Smooth muscle cell (in vitro differentiated cells): ENCODE results near the gene CHD9. TPM values are rescaled to one million over a fixed set of nuclear protein-coding genes. Genes with fewer than 3 reads are reported as not detected.

Experiments used
- DNase-seq: peaks from one replicate; lab custom pipeline; 2025; ENCODE audit not compliant: unreplicated experiment; lab: John Stamatoyannopoulos, UW
- H2AFZ ChIP-seq: fragments of 200-600 bp; sonication (generic); 2 replicates; pipeline ENCODE4 v1.6.0; 2016; ENCODE audit warnings: antibody characterized with exemption, low read depth, mild to moderate bottlenecking
- H3F3A ChIP-seq: fragments of 200-600 bp; sonication (generic); 2 replicates; pipeline ENCODE4 v1.6.0; 2017; ENCODE audit warnings: antibody characterized with exemption, low read depth
- H3K27ac ChIP-seq: fragments of 200-600 bp; sonication (generic); 2 replicates; pipeline ENCODE4 v1.5.1; 2016; ENCODE audit warnings: low read depth, mild to moderate bottlenecking
- H3K27me3 ChIP-seq: fragments of 200-600 bp; sonication (generic); 2 replicates; pipeline ENCODE4 v1.6.1; 2016; ENCODE audit warnings: low read depth, mild to moderate bottlenecking
- H3K36me3 ChIP-seq: fragments of 200-600 bp; sonication (generic); 2 replicates; pipeline ENCODE4 v1.5.1; 2016; ENCODE audit warnings: low read depth
- H3K4me1 ChIP-seq: fragments of 200-600 bp; sonication (generic); 2 replicates; pipeline ENCODE4 v1.5.1; 2016; ENCODE audit warnings: low read depth
- H3K4me2 ChIP-seq: fragments of 200-600 bp; sonication (generic); 2 replicates; pipeline ENCODE4 v1.6.0; 2016; ENCODE audit warnings: mild to moderate bottlenecking
- H3K4me3 ChIP-seq: fragments of 200-600 bp; sonication (generic); 2 replicates; pipeline ENCODE4 v1.5.1; 2016; ENCODE audit warnings: mild to moderate bottlenecking
- H3K79me2 ChIP-seq: fragments of 200-600 bp; sonication (generic); 2 replicates; pipeline ENCODE4 v1.6.0; 2016; ENCODE audit warnings: low read depth, mild to moderate bottlenecking
- H3K9ac ChIP-seq: fragments of 200-600 bp; sonication (generic); 2 replicates; pipeline ENCODE4 v1.6.0; 2016; ENCODE audit warnings: low read depth
- H3K9me3 ChIP-seq: fragments of 200-600 bp; sonication (generic); replicated peaks from 2 replicates; pipeline ENCODE4 v1.5.1; 2016; ENCODE audit warnings: low read depth
- H4K20me1 ChIP-seq: fragments of 200-600 bp; sonication (generic); 2 replicates; pipeline ENCODE4 v1.6.0; 2016; ENCODE audit warnings: low read depth
- WGBS: methylation state at CpG from one replicate; pipeline ENCODE4 v1.1.7; 2016; ENCODE audit warnings: low lambda C conversion rate; 5-methylcytosine and 5-hydroxymethylcytosine counted together
- polyA plus RNA-seq: library from polyadenylated mRNA; unstranded; fragments of >200 nt; fragmentation: Nextera tagmentation; extraction: Ambion mirVana; gene quantifications from 2 replicates; pipeline ENCODE4 v1.2.1, GENCODE V29; 2016
- total RNA-seq: library from RNA; depleted of rRNA; stranded (reverse); fragments of >200 nt; gene quantifications from 2 replicates; pipeline ENCODE4 v1.2.3, GENCODE V29; 2014
- TF ChIP-seq, protein P1 (sequence below): fragments of 200-600 bp; sonication (generic); IDR thresholded peaks from 2 replicates; pipeline ENCODE4 v1.5.1; 2017; ENCODE audit warnings: borderline replicate concordance, mild to moderate bottlenecking, antibody characterized with exemption; ENCODE audit not compliant: insufficient read depth, poor library complexity, severe bottlenecking

CHD9 gene
- total and polyA plus RNA-seq, 2 experiments from 2014 or later: 43.7 to 117 TPM

DNA sequence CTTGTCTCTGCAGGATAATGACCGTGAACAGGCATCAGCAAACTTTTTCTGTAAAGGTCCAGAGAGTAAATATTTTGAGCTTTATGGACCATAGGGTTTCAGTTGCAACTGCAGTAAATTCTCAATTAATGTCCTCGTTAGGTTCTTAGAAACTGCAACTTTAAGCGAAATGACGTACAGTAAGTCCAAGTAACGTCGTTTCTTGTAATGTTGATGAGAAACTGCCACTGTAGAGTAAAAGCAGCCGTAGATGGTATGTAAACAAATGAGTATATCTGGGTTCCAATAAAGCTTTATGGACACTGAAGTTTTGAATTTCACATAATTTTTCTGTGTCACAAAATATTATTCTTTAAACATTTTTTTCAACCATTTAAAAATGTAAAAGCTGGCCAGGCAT lies 4.9 kb downstream of the CHD9 start:
- no peak overlapping the region for H3K4me2 ChIP-seq
- no peaks in the 10 kb centered on the region for H3K36me3 ChIP-seq
- H4K20me1 ChIP-seq: no peaks in the 10 kb centered on the region
- H3K4me1 ChIP-seq: peaks cover 10% of the 10 kb centered on the region
- 46% methylated on average over 7 of the region's 7 CpGs for WGBS
- H3K9me3 ChIP-seq: no peaks in the 10 kb centered on the region
- peak overlapping the region; percentile 16 for H3K27ac ChIP-seq
- H3F3A ChIP-seq: peaks cover 11% of the 10 kb centered on the region
- peaks cover 69% of the 10 kb centered on the region for H3K79me2 ChIP-seq
- DNase-seq: no peak
- H3K27me3 ChIP-seq: no peaks in the 10 kb centered on the region
- no peak overlapping the region for H2AFZ ChIP-seq
- H3K4me3 ChIP-seq: no peak overlapping the region
- no peak overlapping the region for H3K9ac ChIP-seq
- TF ChIP-seq, protein P1, sequence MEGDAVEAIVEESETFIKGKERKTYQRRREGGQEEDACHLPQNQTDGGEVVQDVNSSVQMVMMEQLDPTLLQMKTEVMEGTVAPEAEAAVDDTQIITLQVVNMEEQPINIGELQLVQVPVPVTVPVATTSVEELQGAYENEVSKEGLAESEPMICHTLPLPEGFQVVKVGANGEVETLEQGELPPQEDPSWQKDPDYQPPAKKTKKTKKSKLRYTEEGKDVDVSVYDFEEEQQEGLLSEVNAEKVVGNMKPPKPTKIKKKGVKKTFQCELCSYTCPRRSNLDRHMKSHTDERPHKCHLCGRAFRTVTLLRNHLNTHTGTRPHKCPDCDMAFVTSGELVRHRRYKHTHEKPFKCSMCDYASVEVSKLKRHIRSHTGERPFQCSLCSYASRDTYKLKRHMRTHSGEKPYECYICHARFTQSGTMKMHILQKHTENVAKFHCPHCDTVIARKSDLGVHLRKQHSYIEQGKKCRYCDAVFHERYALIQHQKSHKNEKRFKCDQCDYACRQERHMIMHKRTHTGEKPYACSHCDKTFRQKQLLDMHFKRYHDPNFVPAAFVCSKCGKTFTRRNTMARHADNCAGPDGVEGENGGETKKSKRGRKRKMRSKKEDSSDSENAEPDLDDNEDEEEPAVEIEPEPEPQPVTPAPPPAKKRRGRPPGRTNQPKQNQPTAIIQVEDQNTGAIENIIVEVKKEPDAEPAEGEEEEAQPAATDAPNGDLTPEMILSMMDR: no peak

DNA sequence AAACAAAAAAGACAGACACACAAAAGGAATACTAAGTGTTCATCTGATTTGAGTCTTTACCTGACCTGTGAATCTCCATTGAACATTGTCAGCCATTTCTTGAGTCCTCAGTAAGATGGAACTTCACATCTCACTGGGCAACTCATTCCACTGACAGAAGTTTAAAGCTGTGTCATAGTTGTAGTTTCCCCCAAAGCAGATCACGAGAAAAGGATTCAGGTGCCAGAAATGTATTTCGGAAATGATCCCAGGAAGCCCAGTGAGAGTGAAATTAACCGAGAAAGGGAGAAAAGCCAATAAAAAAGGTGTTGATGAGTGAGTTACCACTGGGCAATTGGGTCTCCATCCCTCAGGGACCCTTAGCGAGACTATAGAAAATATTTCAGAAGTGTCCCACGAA lies 6.5 kb downstream of the CHD9 start:
- Histone ChIP-seq H3K79me2 (peaks cover 73% of the 10 kb centered on the region), H3K4me1 (peaks cover 2% of the 10 kb centered on the region), H3F3A (peaks cover 7% of the 10 kb centered on the region), H3K27ac (no peak overlapping the region), H4K20me1 (no peaks in the 10 kb centered on the region), H3K9ac (no peak overlapping the region), H3K4me3 (no peak overlapping the region), H3K27me3 (no peaks in the 10 kb centered on the region), H2AFZ (no peak overlapping the region), H3K4me2 (no peak overlapping the region), H3K36me3 (no peaks in the 10 kb centered on the region), H3K9me3 (no peaks in the 10 kb centered on the region)
- no peak for DNase-seq
- TF ChIP-seq, protein P1: no peak
- 92% methylated on average over 5 of the region's 5 CpGs for WGBS

DNA sequence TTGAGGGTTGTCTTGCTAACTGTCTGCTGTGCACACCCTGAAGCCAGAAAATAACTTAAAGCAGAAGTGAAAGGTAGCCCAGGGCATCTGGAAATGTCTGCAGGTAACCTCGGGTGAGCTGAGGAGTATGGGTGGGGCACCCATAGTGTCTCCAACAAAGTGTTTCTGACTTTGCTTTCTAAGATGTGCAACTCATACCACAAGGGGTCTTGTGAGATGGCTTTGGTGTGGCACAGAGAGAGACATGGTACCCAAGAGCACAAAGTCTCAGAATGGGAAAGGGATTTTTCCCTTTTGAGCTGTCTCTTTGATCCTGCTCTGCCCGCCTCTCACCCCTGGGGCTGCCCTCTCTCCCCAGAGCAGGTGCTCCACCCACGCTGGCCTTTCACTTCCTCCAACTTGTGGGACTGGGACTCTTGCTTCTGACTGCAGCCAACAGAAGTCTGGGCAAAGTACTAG lies 6.9 kb downstream of the CHD9 start:
- no peak overlapping the region for H3K27ac ChIP-seq
- no peak for DNase-seq
- H3K9me3 ChIP-seq: no peaks in the 10 kb centered on the region
- no peak overlapping the region for H3K9ac ChIP-seq
- H2AFZ ChIP-seq: no peak overlapping the region
- 73% methylated on average over 3 of the region's 3 CpGs for WGBS
- no peaks in the 10 kb centered on the region for H4K20me1 ChIP-seq
- H3K36me3 ChIP-seq: no peaks in the 10 kb centered on the region
- no peak overlapping the region for H3K4me3 ChIP-seq
- H3K4me2 ChIP-seq: no peak overlapping the region
- TF ChIP-seq, protein P1: no peak
- H3K4me1 ChIP-seq: no peaks in the 10 kb centered on the region
- H3K27me3 ChIP-seq: no peaks in the 10 kb centered on the region
- H3K79me2 ChIP-seq: peaks cover 73% of the 10 kb centered on the region
- peaks cover 4% of the 10 kb centered on the region for H3F3A ChIP-seq

DNA sequence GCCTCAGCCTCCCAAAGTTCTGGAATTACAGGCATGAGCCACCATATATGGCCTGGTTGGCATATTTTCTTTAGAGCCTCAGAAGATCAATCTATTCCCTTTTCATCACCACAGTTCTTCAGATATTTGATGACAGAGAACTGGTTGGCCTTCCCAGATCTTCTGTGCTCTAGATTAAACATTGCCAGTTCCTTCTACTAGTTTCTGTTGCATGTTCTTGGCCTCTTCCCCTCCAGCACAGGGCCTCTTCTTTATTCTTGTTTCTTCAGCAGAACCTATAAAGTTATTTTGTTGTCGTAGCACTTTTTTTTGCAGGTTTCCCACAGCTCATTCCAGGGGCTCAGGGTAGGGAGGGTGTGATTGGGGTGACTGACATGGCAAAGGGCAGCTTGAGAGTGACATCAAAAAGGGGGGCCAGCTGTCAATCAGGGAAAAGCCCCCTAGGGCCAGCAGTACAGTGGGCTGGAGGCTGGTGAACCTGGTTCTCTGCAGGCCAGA lies 9.3 kb downstream of the CHD9 start:
- TF ChIP-seq, protein P1: no peak
- 86% methylated on average over 1 of the region's 1 CpG for WGBS

More for the DNA sequence above, 9.3 kb downstream of the CHD9 start:
- H3K36me3 ChIP-seq: no peaks in the 10 kb centered on the region
- H3K4me2 ChIP-seq: no peak overlapping the region
- no peak overlapping the region for H3K27ac ChIP-seq
- no peaks in the 10 kb centered on the region for H4K20me1 ChIP-seq
- no peaks in the 10 kb centered on the region for H3K9me3 ChIP-seq
- no peaks in the 10 kb centered on the region for H3K27me3 ChIP-seq
- peaks cover 4% of the 10 kb centered on the region for H3F3A ChIP-seq
- H2AFZ ChIP-seq: no peak overlapping the region
- H3K79me2 ChIP-seq: peaks cover 72% of the 10 kb centered on the region
- no peak for DNase-seq
- H3K4me1 ChIP-seq: no peaks in the 10 kb centered on the region
- no peak overlapping the region for H3K9ac ChIP-seq
- H3K4me3 ChIP-seq: no peak overlapping the region
